GM08714 (cell line): ENCODE results near the gene SERTAD4.

Experiments used
- H3K4me3 ChIP-seq: fragments of 200-500 bp; sonication (Bioruptor generic); 2 replicates; pipeline ENCODE4 v1.5.1; 2014; ENCODE audit warnings: mild to moderate bottlenecking, low read length, inconsistent platforms
- ZNF274 ChIP-seq: IDR thresholded peaks from 2 replicates; pipeline ENCODE4 v1.6.1; 2012; ENCODE audit warnings: mild to moderate bottlenecking, low read depth, low read length

Gene SERTAD4

DNA sequence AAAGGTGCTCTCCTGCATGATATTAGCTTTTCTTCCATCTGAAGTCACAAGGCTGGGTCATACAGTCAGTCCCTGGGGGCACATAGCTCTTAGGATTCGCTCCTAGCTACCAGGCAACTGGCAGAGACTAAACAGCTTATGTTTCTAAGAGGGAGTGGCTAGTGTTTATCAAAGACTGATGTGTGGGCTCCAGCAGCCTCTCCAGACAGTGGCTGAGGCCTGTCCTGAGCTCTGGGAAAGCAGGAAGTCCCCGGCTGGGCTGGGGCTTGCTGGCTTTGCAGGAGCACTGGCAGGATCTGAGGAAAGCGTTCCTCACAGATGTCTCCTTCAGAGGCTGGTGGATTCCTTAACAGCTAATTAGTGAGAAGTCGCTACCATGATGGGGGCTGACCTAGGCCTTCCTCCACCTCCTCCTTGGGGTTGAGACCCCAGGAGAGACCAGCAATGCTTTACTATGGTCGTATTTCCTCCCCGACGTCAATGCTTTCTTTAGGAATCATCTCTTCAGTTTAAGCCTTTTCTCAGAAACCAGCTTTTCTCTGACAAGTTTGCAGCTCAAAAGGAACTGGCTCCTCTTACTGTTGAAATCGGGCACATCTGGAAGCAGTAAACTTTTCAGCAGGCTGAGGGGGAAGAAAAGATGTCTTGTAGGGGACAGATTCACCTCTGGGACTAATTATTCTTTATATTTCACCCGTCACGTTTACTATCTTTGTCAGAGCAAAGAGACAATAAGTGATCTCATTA is 62.6 kb downstream of the SERTAD4 start:
- no peak for TF ChIP-seq ZNF274
- H3K4me3 ChIP-seq = no peak overlapping the region
